Neuron (in vitro differentiated cells): ENCODE results near the gene CAMTA1.
"Not testable (repeated sequence)": the region's sequence is repeated elsewhere in the genome, so short reads cannot be mapped to it uniquely, and the experiment has no call there.

ENCODE experiments used
- H2AFZ ChIP-seq: one replicate; pipeline ENCODE4 v1.6.1; 2013; ENCODE audit warnings: low read depth, mild to moderate bottlenecking, inconsistent platforms, low read length, moderate library complexity
- H3K27me3 ChIP-seq: one replicate; pipeline ENCODE4 v1.6.1; 2013; ENCODE audit warnings: low read length; ENCODE audit not compliant: insufficient read depth
- H3K36me3 ChIP-seq: one replicate; pipeline ENCODE4 v1.6.1; 2013; ENCODE audit warnings: low read length; ENCODE audit not compliant: insufficient read depth
- H3K4me1 ChIP-seq: one replicate; pipeline ENCODE4 v1.6.1; 2013; ENCODE audit warnings: low read length; ENCODE audit not compliant: insufficient read depth
- H3K4me3 ChIP-seq: 2 replicates; pipeline ENCODE4 v1.5.1; 2013; ENCODE audit warnings: mild to moderate bottlenecking, low read length, moderate library complexity
- H3K9me3 ChIP-seq: one replicate; pipeline ENCODE4 v1.6.1; 2013; ENCODE audit warnings: low read length

CAMTA1 gene

DNA sequence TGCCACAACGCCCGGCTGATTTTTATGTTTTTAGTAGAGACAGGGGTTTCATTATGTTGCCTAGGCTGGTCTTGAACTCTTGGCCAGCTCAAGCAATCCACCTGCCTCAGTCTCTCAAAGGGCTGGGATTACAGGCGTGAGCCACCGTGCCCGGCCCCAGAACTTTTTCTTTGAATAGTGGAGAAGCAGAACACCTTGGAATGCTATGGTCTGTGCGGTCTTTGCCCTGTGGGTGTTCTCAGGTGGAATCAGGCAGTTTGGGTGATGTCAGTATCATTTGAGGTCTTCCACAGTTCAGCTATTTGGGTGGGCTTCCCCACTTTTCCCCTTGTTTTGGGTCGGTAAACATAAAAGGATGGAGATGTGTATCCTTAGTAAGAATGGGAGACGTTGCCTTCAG lies 17.6 kb downstream of the CAMTA1 start:
- Histone ChIP-seq H3K4me3 (no peak overlapping the region), H2AFZ (no peak overlapping the region), H3K9me3 (no peaks in the 10 kb centered on the region), H3K4me1 (no peaks in the 10 kb centered on the region), H3K27me3 (no peaks in the 10 kb centered on the region), H3K36me3 (peaks cover 3% of the 10 kb centered on the region)

DNA sequence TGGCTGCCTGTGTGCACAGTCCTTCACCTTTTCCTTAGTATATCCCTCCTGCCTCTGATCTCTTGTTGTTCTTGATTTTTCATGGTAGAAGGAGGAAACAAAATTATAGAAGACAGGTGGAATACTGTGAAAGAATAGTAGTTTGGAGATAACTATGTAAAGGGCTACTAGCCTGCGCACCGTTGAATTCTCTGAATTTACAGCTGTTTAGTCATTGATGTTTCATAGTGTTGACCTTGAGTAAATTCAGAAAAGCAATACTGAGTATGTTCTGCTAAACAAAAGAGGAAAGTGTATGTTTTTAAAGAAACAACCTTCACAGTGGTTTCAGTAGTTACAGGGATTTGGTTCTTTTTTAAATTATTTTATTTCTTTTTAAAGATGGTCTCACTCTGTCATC lies 18.1 kb downstream of the CAMTA1 start:
- Histone ChIP-seq H3K4me3 (no peak overlapping the region), H3K9me3 (no peaks in the 10 kb centered on the region), H2AFZ (no peak overlapping the region), H3K36me3 (peaks cover 6% of the 10 kb centered on the region), H3K4me1 (no peaks in the 10 kb centered on the region), H3K27me3 (no peaks in the 10 kb centered on the region)

- H2AFZ ChIP-seq, result no peak overlapping the region
- no peaks in the 10 kb centered on the region for H3K27me3 ChIP-seq
- H3K36me3 ChIP-seq, result peaks cover 10% of the 10 kb centered on the region
- H3K4me1 ChIP-seq, result no peaks in the 10 kb centered on the region
- no peaks in the 10 kb centered on the region for H3K9me3 ChIP-seq
- H3K4me3 ChIP-seq, result no peak overlapping the region
These were observed 19.8 kb downstream of the CAMTA1 start for GRCh38 chr1:6805004-6805416.

- Histone ChIP-seq H3K4me1 (no peaks in the 10 kb centered on the region), H3K27me3 (no peaks in the 10 kb centered on the region), H3K4me3 (no peak overlapping the region), H3K36me3 (peaks cover 11% of the 10 kb centered on the region), H3K9me3 (no peaks in the 10 kb centered on the region), H2AFZ (no peak overlapping the region)
These were observed 22.5 kb downstream of the CAMTA1 start for GRCh38 chr1:6807782-6808181.

GRCh38 chr1:6809461-6809860 lies 24.2 kb downstream of the CAMTA1 start:
- Histone ChIP-seq H3K36me3 (peaks cover 11% of the 10 kb centered on the region), H2AFZ (no peak overlapping the region)

DNA sequence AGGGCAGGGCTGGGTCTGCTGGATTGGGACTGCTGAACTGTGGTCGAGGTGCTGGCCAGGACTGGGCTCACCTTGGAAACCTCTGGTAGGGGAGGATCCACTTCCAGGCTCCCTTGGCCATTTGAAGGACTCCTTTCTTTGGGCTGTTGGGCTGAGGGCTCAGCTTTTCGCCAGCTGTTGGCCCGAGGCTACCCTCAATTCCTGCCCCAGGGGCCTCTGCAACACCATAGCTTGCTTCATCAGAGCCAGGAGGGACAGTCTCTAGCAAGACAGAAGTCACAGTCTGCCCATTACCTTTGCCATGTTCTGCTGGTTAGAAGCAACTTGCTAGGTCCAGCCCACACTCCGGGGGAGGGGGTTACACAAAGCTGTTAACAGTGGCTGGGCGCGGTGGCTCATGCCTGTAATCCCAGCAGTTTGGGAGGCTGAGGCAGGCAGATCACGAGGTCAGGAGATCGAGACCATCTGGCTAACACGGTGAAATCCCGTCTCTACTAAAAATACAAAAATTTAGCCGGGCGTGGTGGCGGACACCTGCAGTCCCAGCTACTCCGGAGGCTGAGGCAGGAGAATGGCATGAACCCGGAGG lies 25.0 kb downstream of the CAMTA1 start:
- not testable (repeated sequence) for H3K4me1 ChIP-seq, H2AFZ ChIP-seq, H3K4me3 ChIP-seq, H3K9me3 ChIP-seq, H3K27me3 ChIP-seq
- H3K36me3 ChIP-seq, result peaks cover 11% of the 10 kb centered on the region

More at GRCh38 chr1:6809461-6809860, 24.2 kb downstream of the CAMTA1 start:
- Histone ChIP-seq H3K4me1 (no peaks in the 10 kb centered on the region), H3K27me3 (no peaks in the 10 kb centered on the region), H3K9me3 (no peaks in the 10 kb centered on the region), H3K4me3 (no peak overlapping the region)

DNA sequence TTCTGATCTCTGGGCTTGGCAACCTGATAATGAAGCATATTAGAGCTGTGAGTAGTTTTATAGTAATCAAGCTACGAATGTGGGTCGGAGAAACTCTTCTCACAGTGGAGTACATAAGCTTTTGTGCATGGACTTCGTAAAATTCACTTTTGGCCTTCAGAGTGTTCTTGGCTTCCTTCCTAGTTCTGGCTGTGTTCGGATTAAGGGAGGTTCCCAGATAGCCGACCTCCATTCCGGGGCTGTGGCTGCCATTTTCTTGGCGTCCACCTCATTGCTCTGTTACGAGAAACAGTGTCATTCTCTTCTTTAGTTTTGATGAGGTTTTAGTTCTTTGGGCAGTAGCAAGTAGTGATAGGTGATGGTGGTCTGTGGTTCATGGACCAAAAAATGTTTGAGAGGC lies 26.3 kb downstream of the CAMTA1 start:
- H3K36me3 ChIP-seq, result peaks cover 11% of the 10 kb centered on the region
- no peak overlapping the region for H2AFZ ChIP-seq
- H3K4me3 ChIP-seq, result no peak overlapping the region
- H3K9me3 ChIP-seq, result no peaks in the 10 kb centered on the region
- no peaks in the 10 kb centered on the region for H3K27me3 ChIP-seq
- no peaks in the 10 kb centered on the region for H3K4me1 ChIP-seq

GRCh38 chr1:6813165-6813564 lies 27.9 kb downstream of the CAMTA1 start:
- H3K27me3 ChIP-seq, result no peaks in the 10 kb centered on the region
- H3K36me3 ChIP-seq, result peaks cover 10% of the 10 kb centered on the region
- no peak overlapping the region for H3K4me3 ChIP-seq
- no peaks in the 10 kb centered on the region for H3K4me1 ChIP-seq
- no peak overlapping the region for H2AFZ ChIP-seq
- H3K9me3 ChIP-seq, result no peaks in the 10 kb centered on the region

GRCh38 chr1:6815726-6816125 lies 30.5 kb downstream of the CAMTA1 start:
- Histone ChIP-seq H3K9me3 (no peaks in the 10 kb centered on the region), H3K27me3 (no peaks in the 10 kb centered on the region), H3K4me3 (no peak overlapping the region), H2AFZ (no peak overlapping the region), H3K4me1 (no peaks in the 10 kb centered on the region), H3K36me3 (peaks cover 7% of the 10 kb centered on the region)

- Histone ChIP-seq H3K36me3 (peaks cover 3% of the 10 kb centered on the region), H3K4me1 (peaks cover 3% of the 10 kb centered on the region), H2AFZ (no peak overlapping the region), H3K27me3 (no peaks in the 10 kb centered on the region), H3K4me3 (no peak overlapping the region), H3K9me3 (no peaks in the 10 kb centered on the region)
These were observed 34.2 kb downstream of the CAMTA1 start for GRCh38 chr1:6819246-6820040.

GRCh38 chr1:6820899-6821298 lies 35.6 kb downstream of the CAMTA1 start:
- Histone ChIP-seq H2AFZ (no peak overlapping the region), H3K4me1 (peaks cover 3% of the 10 kb centered on the region), H3K9me3 (no peaks in the 10 kb centered on the region), H3K27me3 (no peaks in the 10 kb centered on the region), H3K36me3 (peaks cover 12% of the 10 kb centered on the region), H3K4me3 (no peak overlapping the region)

DNA sequence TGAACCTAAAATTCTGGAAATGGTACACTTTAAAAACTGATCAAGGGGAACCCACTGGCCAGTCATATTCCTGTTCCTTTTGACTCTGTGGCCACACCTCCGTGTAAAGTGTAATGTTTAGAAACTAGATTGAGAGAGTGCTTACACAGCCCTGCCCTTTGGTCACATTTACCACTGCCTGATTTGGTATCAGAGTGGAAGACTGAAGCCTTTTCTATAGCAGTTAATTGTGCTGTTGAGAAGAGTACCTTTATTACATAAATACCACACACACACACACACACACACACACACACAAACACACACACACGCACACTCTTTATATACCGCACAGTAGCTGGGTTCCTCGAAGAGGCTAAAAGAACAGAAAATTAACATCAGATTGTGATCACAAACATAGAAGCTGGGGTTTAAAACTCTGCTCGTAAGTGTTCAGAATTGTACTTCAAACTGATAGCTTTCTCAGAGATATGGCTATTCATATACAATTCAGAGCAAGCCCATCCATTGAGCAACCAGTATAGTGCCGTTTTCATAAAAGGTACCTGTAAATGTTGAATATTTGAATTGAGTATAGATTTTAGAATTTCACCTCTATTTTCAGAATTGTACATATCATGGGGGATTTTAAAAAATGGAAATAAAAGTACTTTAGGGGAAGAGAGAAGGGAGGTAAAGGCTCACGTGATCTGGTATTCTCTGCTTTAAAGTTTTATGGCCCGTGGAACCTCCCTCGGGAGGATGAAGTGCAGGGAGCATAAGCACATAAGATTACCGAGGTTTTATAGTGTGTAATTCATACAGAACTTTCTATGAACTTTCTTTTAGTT lies 37.5 kb downstream of the CAMTA1 start:
- H3K36me3 ChIP-seq, result peaks cover 19% of the 10 kb centered on the region
- H3K27me3 ChIP-seq, result no peaks in the 10 kb centered on the region
- no peak overlapping the region for H2AFZ ChIP-seq
- no peaks in the 10 kb centered on the region for H3K9me3 ChIP-seq
- H3K4me1 ChIP-seq, result peaks cover 3% of the 10 kb centered on the region
- no peak overlapping the region for H3K4me3 ChIP-seq

DNA sequence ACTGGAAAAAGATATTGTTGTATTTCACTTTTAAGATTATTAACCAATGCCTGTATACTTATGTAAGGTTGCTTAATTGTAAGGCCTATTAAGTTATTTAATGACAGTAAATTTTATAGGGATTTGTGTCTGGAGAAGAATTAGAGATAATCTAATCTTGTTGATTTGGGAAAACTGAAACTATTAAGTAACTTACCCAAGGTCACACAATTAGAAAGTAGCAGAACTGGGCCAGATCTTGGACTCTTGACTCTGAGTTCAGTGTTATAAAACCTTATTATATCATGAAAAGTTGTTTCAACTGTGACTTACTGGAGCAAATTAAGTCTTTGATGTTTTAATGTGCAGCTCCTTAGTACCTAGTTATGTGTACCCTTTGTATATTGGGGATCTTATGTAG lies 38.5 kb downstream of the CAMTA1 start:
- no peaks in the 10 kb centered on the region for H3K27me3 ChIP-seq
- no peak overlapping the region for H3K4me3 ChIP-seq
- H3K4me1 ChIP-seq, result peaks cover 3% of the 10 kb centered on the region

More for the DNA sequence above, 38.5 kb downstream of the CAMTA1 start:
- Histone ChIP-seq H2AFZ (no peak overlapping the region), H3K9me3 (no peaks in the 10 kb centered on the region), H3K36me3 (peaks cover 24% of the 10 kb centered on the region)
